Central memory CD4-positive, alpha-beta T cell (primary cell): ENCODE measurements around the gene CDH23.
A peak's percentile ranks its signal among the peaks of the same experiment; 100 is the strongest.

Experiments used
- DNase-seq: peaks from one replicate; pipeline ENCODE4 v3.0.0; 2022

The CDH23 gene

GRCh38 chr10:71811351-71811750, 414.6 kb downstream of the CDH23 start:
- DNase-seq, result no peak

GRCh38 chr10:71812016-71812912, 415.5 kb downstream of the CDH23 start:
- DNase-seq, result peak; percentile 69

- DNase-seq, result no peak
These were observed 416.3 kb downstream of the CDH23 start for GRCh38 chr10:71812913-71813590.

- DNase-seq, result no peak
These were observed 418.2 kb downstream of the CDH23 start for GRCh38 chr10:71814922-71815411.

GRCh38 chr10:71815515-71816130, 418.9 kb downstream of the CDH23 start:
- no peak for DNase-seq

- DNase-seq, result no peak
These were observed 419.7 kb downstream of the CDH23 start for GRCh38 chr10:71816421-71816851.

GRCh38 chr10:71816936-71817618, 420.4 kb downstream of the CDH23 start:
- no peak for DNase-seq

GRCh38 chr10:71817831-71818655, 421.3 kb downstream of the CDH23 start:
- DNase-seq, result no peak

GRCh38 chr10:71818674-71819260, 422.0 kb downstream of the CDH23 start:
- DNase-seq, result no peak

- DNase-seq, result no peak
These were observed 422.7 kb downstream of the CDH23 start for GRCh38 chr10:71819441-71819861.

GRCh38 chr10:71819985-71820384, 423.3 kb downstream of the CDH23 start:
- DNase-seq, result no peak

- DNase-seq, result no peak
These were observed 424.2 kb downstream of the CDH23 start for GRCh38 chr10:71820966-71821365.

GRCh38 chr10:71821909-71822763, 425.4 kb downstream of the CDH23 start:
- DNase-seq, result no peak

- no peak for DNase-seq
These were observed 426.6 kb downstream of the CDH23 start for GRCh38 chr10:71823356-71823755.

- DNase-seq, result no peak
These were observed 427.6 kb downstream of the CDH23 start for GRCh38 chr10:71824333-71824732.

GRCh38 chr10:71825217-71825616, 428.5 kb downstream of the CDH23 start:
- no peak for DNase-seq

GRCh38 chr10:71827852-71828251, 431.1 kb downstream of the CDH23 start:
- DNase-seq, result no peak

GRCh38 chr10:71828702-71829101, 432.0 kb downstream of the CDH23 start:
- no peak for DNase-seq

- DNase-seq, result no peak
These were observed 432.5 kb downstream of the CDH23 start for GRCh38 chr10:71829171-71829570.

- no peak for DNase-seq
These were observed 433.2 kb downstream of the CDH23 start for GRCh38 chr10:71829896-71830295.
